Breast epithelium (tissue), 4 donors: Measurements from ENCODE around the gene COL6A2. TPM values are rescaled to one million over a fixed set of nuclear protein-coding genes. Genes with fewer than 3 reads are reported as not detected.

Source experiments
- DNase-seq, 2 donors: peaks; one replicate each; pipeline ENCODE4 v3.0.0-alpha.2; 2019; ENCODE audit warnings: low spot score in 2 of 2
- H3K27ac ChIP-seq, 2 donors: fragments of 200-600 bp; sonication (generic) in 1 of 2; one replicate each; pipeline ENCODE4 v1.5.1; 2016 to 2019; ENCODE audit warnings: mild to moderate bottlenecking in 1 of 2
- H3K27me3 ChIP-seq, 2 donors: fragments of 200-600 bp; sonication (generic) in 1 of 2; one replicate each; pipeline versions ENCODE4 v1.5.1 to v1.6.0; 2017 to 2019; ENCODE audit warnings: control low read depth in 1 of 2, mild to moderate bottlenecking in 1 of 2
- H3K36me3 ChIP-seq: fragments of 200-600 bp; one replicate; pipeline ENCODE4 v1.5.1; 2019
- H3K4me1 ChIP-seq, 2 donors: fragments of 200-600 bp; sonication (generic); one replicate each; pipeline ENCODE4 v1.5.1; 2016 to 2019; ENCODE audit warnings: control low read depth in 1 of 2
- H3K4me3 ChIP-seq, 3 donors: fragments of 200-600 bp; sonication (generic); 1 replicate in 2 of 3; 2 replicates in 1 of 3; pipeline ENCODE4 v1.5.1; 2016 to 2019; ENCODE audit warnings: mild to moderate bottlenecking in 3 of 3, moderate library complexity in 2 of 3
- H3K9me3 ChIP-seq, 2 donors: fragments of 200-600 bp; sonication (generic) in 1 of 2; one replicate each; pipeline ENCODE4 v1.5.1; 2016 to 2019; ENCODE audit warnings: control low read depth in 1 of 2
- CTCF ChIP-seq, 3 donors: fragments of 450-650 bp; IDR thresholded peaks; one replicate each; pipeline ENCODE4 v1.5.1; 2016 to 2017; ENCODE audit warnings: antibody characterized with exemption in 3 of 3, mild to moderate bottlenecking in 3 of 3, moderate library complexity in 3 of 3
- POLR2A ChIP-seq: fragments of 450-650 bp; IDR thresholded peaks from one replicate; pipeline ENCODE4 v1.6.1; 2016; ENCODE audit warnings: antibody characterized with exemption, mild to moderate bottlenecking, moderate library complexity
- POLR2AphosphoS5 ChIP-seq, 3 donors: sonication (generic); formaldehyde crosslinking; IDR thresholded peaks; one replicate each; pipeline ENCODE4 v1.6.1; 2017; ENCODE audit warnings: antibody characterized with exemption in 3 of 3
- intact Hi-C: fragments of 100-400 bp; cut with DNase I; formaldehyde crosslinking; loops from one replicate; pipeline ENCODE4 v1.15.1; 2023; ENCODE audit warnings: low total_unique reads
- total RNA-seq, 3 donors: library from RNA; depleted of rRNA; stranded (reverse); fragments of >200 nt; gene quantifications; one replicate each; pipeline ENCODE4 v1.1.0, GENCODE V29; 2016

The COL6A2 gene
- total RNA-seq, 3 donors from 2014 or later = 177 to 1,266 (median 418) TPM

- H3K4me3 ChIP-seq = no peak overlapping the region
These were observed 11.7 kb downstream of the COL6A2 start for GRCh38 chr21:46109313-46110221.

DNA sequence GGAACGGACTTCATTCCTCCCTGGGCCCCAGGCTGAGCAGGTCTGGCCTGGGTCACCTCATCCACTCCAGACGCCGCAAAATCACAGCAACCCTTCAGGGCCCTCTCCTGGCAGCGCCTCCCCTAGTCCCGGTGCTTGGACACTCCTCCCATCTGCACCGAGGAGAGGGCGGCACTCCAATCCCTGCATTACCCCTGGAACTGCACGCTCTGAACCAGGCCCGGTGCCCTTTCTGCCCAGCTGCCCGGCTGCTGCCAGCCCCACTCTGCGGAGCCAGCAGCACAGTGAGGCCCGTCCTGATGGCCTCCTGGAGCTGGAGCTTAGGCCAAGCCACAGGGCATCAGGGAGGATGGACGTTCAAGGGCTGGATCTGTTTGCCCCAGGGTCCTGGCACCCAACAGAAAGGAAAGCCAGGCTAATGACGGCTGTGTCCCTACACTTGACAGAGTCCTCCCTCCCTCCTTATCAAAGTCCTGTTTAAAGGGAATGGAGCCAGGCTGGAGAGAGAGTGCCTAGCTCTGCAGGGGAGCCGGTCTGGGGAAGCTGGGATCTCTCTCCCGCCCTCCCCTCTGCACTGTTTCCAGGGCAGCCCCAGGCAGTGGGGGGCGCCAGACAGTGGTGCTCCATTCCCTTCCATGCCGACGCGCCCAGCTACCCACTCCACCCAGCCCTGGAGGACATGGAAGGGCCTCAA, 12.7 kb downstream of the COL6A2 start:
- TF ChIP-seq CTCF (IDR thresholded peaks at IDR 0.05) (no peak), POLR2AphosphoS5 (IDR thresholded peaks at IDR 0.05) (no peak)
- Histone ChIP-seq H3K27me3 (no peaks in the 10 kb centered on the region), H3K4me1 (no peaks in the 10 kb centered on the region), H3K4me3 (peak overlapping the region in 1 of 3 donors; percentile 19), H3K36me3 (no peaks in the 10 kb centered on the region), H3K9me3 (peaks cover 6 to 7% of the 10 kb centered on the region in 2 donors), H3K27ac (peak overlapping the region in 1 of 2 donors; percentile 58)
- intact Hi-C loops = loop anchor here (1.0 kb wide), 1 partner anchor 25 kb away; no protein-coding TSS in a partner anchor
- DNase-seq = peak; percentile 32 to 51

More at GRCh38 chr21:46109313-46110221, 11.7 kb downstream of the COL6A2 start:
- no peak for TF ChIP-seq POLR2AphosphoS5 (IDR thresholded peaks at IDR 0.05)
- TF ChIP-seq POLR2A = no peak
- no peak for TF ChIP-seq CTCF (IDR thresholded peaks at IDR 0.05)
- Histone ChIP-seq H3K9me3 (peaks cover under 1 to 6% of the 10 kb centered on the region in 2 donors), H3K36me3 (no peaks in the 10 kb centered on the region), H3K27ac (no peak overlapping the region), H3K4me1 (no peaks in the 10 kb centered on the region), H3K27me3 (no peaks in the 10 kb centered on the region)
- DNase-seq = peak; percentile 10 to 38
- intact Hi-C loops = loop anchor here (1.0 kb wide), 1 partner anchor 26 kb away; no protein-coding TSS in a partner anchor

- Histone ChIP-seq H3K4me1 (no peaks in the 10 kb centered on the region), H3K27ac (peak overlapping the region in 1 of 2 donors; percentile 58), H3K4me3 (no peak overlapping the region), H3K36me3 (no peaks in the 10 kb centered on the region), H3K9me3 (peaks cover 6 to 7% of the 10 kb centered on the region in 2 donors), H3K27me3 (no peaks in the 10 kb centered on the region)
- intact Hi-C loops = no loop called here
- DNase-seq = peak; percentile 5 to 24
- TF ChIP-seq POLR2AphosphoS5 (IDR thresholded peaks at IDR 0.05) = no peak
- no peak for TF ChIP-seq POLR2A
- no peak for TF ChIP-seq CTCF (IDR thresholded peaks at IDR 0.05)
These were observed 13.3 kb downstream of the COL6A2 start for GRCh38 chr21:46111193-46111571.

DNA sequence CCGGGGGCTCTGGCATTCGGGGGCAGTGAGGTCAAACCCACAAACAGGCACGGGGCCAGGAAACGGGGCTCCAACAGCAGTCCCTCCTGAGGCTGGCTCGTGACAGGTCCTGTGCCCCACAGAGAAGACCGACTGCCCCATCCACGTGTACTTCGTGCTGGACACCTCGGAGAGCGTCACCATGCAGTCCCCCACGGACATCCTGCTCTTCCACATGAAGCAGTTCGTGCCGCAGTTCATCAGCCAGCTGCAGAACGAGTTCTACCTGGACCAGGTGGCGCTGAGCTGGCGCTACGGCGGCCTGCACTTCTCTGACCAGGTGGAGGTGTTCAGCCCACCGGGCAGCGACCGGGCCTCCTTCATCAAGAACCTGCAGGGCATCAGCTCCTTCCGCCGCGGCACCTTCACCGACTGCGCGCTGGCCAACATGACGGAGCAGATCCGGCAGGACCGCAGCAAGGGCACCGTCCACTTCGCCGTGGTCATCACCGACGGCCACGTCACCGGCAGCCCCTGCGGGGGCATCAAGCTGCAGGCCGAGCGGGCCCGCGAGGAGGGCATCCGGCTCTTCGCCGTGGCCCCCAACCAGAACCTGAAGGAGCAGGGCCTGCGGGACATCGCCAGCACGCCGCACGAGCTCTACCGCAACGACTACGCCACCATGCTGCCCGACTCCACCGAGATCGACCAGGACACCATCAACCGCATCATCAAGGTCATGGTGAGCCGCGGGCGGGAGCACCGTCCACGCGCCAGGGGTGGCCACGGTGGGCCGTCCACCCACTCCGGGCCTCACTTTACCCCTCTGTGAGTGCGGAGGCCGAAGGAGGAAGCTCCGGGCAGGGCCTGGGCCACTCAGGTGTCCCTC, 14.2 kb downstream of the COL6A2 start:
- Histone ChIP-seq H3K27ac (no peak overlapping the region), H3K4me3 (no peak overlapping the region), H3K4me1 (no peaks in the 10 kb centered on the region), H3K9me3 (peaks cover 6 to 7% of the 10 kb centered on the region in 2 donors), H3K36me3 (no peaks in the 10 kb centered on the region), H3K27me3 (no peaks in the 10 kb centered on the region)
- intact Hi-C loops = no loop called here
- peak; percentile 14 to 51 for DNase-seq
- TF ChIP-seq CTCF (IDR thresholded peaks at IDR 0.05) = no peak
- TF ChIP-seq POLR2AphosphoS5 (IDR thresholded peaks at IDR 0.05) = no peak
- no peak for TF ChIP-seq POLR2A
